ENCODE data around the gene ZDHHC14. TPM values are rescaled to one million over a fixed set of nuclear protein-coding genes. Genes with fewer than 3 reads are reported as not detected.
A peak's percentile ranks its signal among the peaks of the same experiment; 100 is the strongest.
"Not testable (repeated sequence)": the region's sequence is repeated elsewhere in the genome, so short reads cannot be mapped to it uniquely, and the experiment has no call there.

The ZDHHC14 gene
- total RNA-seq, 2 experiments from 2014 or later = 7.8 to 9.8 TPM

DNA sequence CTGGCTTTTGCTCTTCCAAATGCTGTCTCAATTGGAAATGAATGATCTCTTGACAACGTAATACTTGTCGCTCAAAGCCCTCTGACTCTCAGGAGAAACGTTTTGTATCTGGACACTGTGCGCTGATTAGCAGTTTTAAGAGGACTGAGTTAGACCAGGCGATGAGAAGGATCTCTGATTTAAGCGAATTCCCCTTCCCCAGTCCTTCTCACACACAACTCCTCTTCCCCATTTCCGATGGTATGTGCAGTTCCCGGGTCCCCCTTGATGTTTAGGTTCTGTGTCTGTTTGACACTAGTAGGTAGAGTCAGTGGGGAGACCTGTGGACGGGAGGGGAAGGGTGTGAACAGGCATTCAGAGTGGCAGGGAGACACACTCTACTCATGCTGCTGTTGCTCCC, 2.5 kb downstream of the ZDHHC14 start:
- no peak for DNase-seq
- Mint-ChIP-seq H3K27me3 (peaks cover 7% of the 10 kb centered on the region), H3K27ac (no peak overlapping the region), H3K4me3 (peak overlapping the region; percentile 85), H3K9me3 (no peaks in the 10 kb centered on the region), H3K36me3 (ENCODE audit: low read depth) (peaks cover 12% of the 10 kb centered on the region), H3K4me1 (peaks cover 35% of the 10 kb centered on the region)
- CTCF ChIA-PET = no interaction called here
- POLR2A ChIA-PET = no interaction called here

- DNase-seq, H3K27ac Mint-ChIP-seq, H3K4me3 Mint-ChIP-seq, H3K27me3 Mint-ChIP-seq, POLR2A ChIA-PET, H3K9me3 Mint-ChIP-seq: not testable (repeated sequence)
- Mint-ChIP-seq H3K36me3 (ENCODE audit: low read depth) (peaks cover 18% of the 10 kb centered on the region), H3K4me1 (peaks cover 27% of the 10 kb centered on the region)
- CTCF ChIA-PET = interaction anchor here (0.5 to 1.2 kb wide), 3 partner anchors 12 to 1077 kb away, joined by 3 to 6 read pairs (median 5); no protein-coding TSS in a partner anchor
Observed at GRCh38 chr6:157384962-157385361, 4.0 kb downstream of the ZDHHC14 start.

GRCh38 chr6:157385482-157385881, 4.5 kb downstream of the ZDHHC14 start:
- H3K27me3 Mint-ChIP-seq = peaks cover 7% of the 10 kb centered on the region
- peaks cover 10% of the 10 kb centered on the region for H3K9me3 Mint-ChIP-seq
- no peak overlapping the region for H3K4me3 Mint-ChIP-seq
- no peak for DNase-seq
- ChIA-PET POLR2A (no interaction called here), CTCF (interaction anchor here (0.5 to 1.2 kb wide), 3 partner anchors 13 to 1076 kb away, joined by 3 to 6 read pairs (median 5); no protein-coding TSS in a partner anchor)
- peaks cover 27% of the 10 kb centered on the region for H3K4me1 Mint-ChIP-seq
- peaks cover 23% of the 10 kb centered on the region for H3K36me3 Mint-ChIP-seq (ENCODE audit: low read depth)
- H3K27ac Mint-ChIP-seq = no peak overlapping the region

DNA sequence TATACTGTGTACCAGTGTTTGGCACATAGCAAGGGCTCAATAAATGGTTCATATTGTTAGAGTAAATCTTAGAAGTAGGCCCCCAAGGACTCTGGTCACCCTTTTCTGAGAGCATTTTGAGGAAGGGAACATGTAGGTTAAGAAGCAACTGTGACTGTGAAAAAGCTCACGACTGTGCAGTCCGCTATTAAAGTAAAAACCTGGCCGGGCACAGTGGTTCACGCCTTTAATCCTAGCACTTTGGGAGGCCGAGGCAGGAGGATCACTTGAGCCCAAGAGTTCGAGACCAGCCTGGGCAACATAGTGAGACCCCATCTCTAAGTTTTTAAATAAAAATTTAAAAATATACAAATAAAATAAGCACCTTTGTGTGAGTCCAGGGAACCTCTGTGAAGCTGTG, 5.0 kb downstream of the ZDHHC14 start:
- Mint-ChIP-seq H3K4me3 (no peak overlapping the region), H3K27me3 (peaks cover 7% of the 10 kb centered on the region), H3K9me3 (peaks cover 13% of the 10 kb centered on the region), H3K4me1 (peaks cover 27% of the 10 kb centered on the region), H3K27ac (no peak overlapping the region), H3K36me3 (ENCODE audit: low read depth) (peaks cover 29% of the 10 kb centered on the region)
- ChIA-PET CTCF (interaction anchor here (1.0 kb wide), 1 partner anchor 71 kb away, joined by 3 read pairs; no protein-coding TSS in a partner anchor), POLR2A (no interaction called here)
- DNase-seq = no peak

DNA sequence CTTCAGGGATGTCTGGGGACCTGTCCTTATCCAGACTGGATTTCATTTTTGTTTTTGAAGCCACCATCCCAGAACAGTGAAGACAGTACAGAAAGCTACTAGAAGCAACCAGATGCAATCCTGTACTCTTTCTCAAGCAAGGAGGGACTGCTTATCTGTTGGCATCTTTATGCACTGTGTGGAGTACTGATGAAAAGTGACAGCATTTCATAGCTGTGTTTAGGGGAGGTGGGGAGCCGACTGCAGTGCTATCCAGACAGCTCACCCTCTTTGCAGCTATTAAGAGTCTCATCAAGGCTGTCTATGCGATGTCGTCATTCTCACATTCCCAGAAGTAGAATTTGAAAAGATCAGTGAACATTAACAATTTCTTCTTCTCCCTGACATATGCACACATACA, 5.5 kb downstream of the ZDHHC14 start:
- CTCF ChIA-PET = interaction anchor here (0.5 to 1.0 kb wide), 2 partner anchors 66 to 70 kb away, joined by 3 read pairs; no protein-coding TSS in a partner anchor
- peaks cover 7% of the 10 kb centered on the region for H3K27me3 Mint-ChIP-seq
- POLR2A ChIA-PET = no interaction called here
- no peak overlapping the region for H3K4me3 Mint-ChIP-seq
- H3K36me3 Mint-ChIP-seq (ENCODE audit: low read depth) = peaks cover 33% of the 10 kb centered on the region
- H3K9me3 Mint-ChIP-seq = peaks cover 15% of the 10 kb centered on the region
- H3K4me1 Mint-ChIP-seq = peaks cover 27% of the 10 kb centered on the region
- no peak overlapping the region for H3K27ac Mint-ChIP-seq
- no peak for DNase-seq

DNA sequence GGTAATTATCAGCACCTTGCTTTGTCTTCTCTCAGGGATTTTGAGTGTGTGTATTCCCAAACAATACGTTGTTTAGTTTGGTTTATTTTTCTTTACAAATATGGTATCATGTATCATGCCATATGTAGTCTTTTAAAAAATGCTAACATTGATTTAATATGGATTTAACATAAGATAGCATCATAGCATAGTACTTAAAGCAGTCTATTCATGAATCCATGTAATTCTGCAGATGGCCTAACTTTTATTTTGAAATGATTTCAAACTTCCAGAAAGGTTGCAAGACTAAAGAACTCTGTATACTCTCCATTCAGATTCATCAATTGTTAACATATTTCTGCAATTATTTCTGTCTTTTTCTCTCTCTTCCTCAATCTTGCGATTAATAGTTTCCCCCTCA, 7.9 kb downstream of the ZDHHC14 start:
- Mint-ChIP-seq H3K9me3 (peaks cover 20% of the 10 kb centered on the region), H3K4me3 (no peak overlapping the region), H3K36me3 (ENCODE audit: low read depth) (peaks cover 39% of the 10 kb centered on the region), H3K4me1 (peaks cover 19% of the 10 kb centered on the region), H3K27me3 (no peaks in the 10 kb centered on the region), H3K27ac (no peak overlapping the region)
- ChIA-PET POLR2A (no interaction called here), CTCF (no interaction called here)
- no peak for DNase-seq

DNA sequence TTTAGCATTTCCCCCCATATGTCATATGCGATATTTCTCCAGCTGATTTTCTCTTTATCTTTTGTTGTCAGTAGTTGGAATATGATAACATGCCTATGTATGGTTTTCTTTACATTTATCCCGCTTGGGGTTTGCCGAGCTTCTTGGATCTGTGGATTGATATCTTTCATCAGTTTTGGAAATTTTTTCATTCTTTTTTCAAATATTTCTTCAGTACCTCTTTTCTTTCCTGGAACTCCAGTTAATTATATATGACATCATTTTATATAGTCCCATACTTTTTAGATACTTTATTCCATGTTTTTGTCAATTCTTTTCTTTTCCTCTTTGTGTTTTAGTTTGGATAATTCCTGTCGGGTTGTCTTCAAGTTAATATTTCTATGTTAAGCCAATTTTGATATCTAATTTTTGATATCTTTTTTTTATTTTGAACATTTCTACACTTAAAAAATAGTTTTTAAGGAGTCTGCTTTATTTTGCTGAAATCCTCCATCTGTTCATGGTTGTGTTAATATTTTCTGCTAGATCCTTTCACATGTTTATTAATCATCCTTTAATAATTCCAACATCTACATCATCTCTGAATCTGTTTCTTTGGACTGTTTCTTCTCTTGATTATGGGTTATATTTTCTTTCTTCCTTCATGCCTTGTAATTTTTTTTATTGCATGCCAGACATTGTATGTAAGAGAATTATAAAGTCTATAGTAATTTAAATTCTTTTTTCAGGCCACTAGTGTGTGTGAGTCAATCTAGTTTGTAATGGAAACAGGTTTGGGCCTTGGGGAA, 9.5 kb downstream of the ZDHHC14 start:
- no peak for DNase-seq
- ChIA-PET CTCF (no interaction called here), POLR2A (no interaction called here)
- Mint-ChIP-seq H3K27me3 (no peaks in the 10 kb centered on the region), H3K36me3 (ENCODE audit: low read depth) (peaks cover 37% of the 10 kb centered on the region), H3K27ac (no peak overlapping the region), H3K4me3 (no peak overlapping the region), H3K9me3 (peaks cover 20% of the 10 kb centered on the region), H3K4me1 (peaks cover 10% of the 10 kb centered on the region)

- Mint-ChIP-seq H3K4me3 (no peak overlapping the region), H3K9me3 (peaks cover 20% of the 10 kb centered on the region), H3K36me3 (ENCODE audit: low read depth) (peaks cover 35% of the 10 kb centered on the region), H3K4me1 (peaks cover 7% of the 10 kb centered on the region), H3K27me3 (no peaks in the 10 kb centered on the region), H3K27ac (no peak overlapping the region)
- no peak for DNase-seq
- POLR2A ChIA-PET = no interaction called here
- CTCF ChIA-PET = no interaction called here
Observed at GRCh38 chr6:157392927-157393668, 12.1 kb downstream of the ZDHHC14 start.

DNA sequence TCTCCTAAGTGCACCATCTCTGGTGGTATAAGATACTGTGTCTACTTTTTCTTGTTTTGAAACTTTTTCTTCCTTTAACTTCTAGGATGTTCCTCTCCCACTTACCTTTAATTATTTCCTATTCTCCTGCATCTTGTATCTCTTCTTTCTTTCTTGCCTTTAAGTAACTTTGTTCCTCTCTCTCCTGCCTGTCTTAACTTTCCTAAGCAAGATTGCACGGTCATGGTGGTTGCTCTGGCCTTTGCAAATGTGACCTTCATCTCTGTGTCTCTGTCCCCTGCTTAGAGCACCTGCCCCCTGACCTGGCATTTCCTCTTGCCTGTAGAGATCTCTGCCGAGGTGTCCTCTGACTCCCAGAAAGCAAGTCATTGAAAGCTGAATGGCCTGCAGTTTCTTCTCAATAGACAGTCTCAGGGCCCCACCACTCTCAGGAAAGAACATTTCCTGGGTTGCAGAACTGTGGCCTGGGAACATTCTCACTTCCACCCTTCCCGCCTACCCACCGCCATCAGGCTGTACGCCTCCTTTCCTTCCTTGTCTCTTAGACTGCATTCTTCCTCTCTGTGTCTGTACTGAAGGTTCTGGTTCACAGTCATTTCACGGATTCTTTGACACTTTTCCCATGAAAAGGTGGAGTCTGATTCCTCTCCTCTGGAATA, 12.8 kb downstream of the ZDHHC14 start:
- POLR2A ChIA-PET = no interaction called here
- Mint-ChIP-seq H3K27ac (no peak overlapping the region), H3K4me3 (no peak overlapping the region), H3K36me3 (ENCODE audit: low read depth) (peaks cover 33% of the 10 kb centered on the region), H3K9me3 (peaks cover 20% of the 10 kb centered on the region), H3K27me3 (no peaks in the 10 kb centered on the region), H3K4me1 (peaks cover 7% of the 10 kb centered on the region)
- CTCF ChIA-PET = no interaction called here
- no peak for DNase-seq

DNA sequence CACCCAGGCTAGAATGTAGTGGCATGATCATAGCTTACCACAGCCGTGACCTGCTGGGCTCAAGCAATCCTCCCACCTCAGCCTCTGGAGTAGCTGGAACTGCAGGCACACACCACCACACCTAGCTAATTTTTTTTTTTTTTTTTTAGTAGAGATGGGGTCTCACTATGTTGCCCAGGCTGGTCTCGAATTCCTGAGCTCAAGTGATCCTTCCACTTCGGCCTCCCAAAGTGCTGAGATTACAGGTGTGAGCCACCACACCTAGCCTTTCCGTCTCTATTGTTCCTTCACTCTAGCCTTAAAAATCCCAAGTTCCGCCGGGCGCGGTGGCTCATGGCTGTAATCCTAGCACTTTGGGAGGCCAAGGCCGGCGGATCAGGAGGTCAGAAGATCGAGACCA, 14.2 kb downstream of the ZDHHC14 start:
- Mint-ChIP-seq H3K36me3 (ENCODE audit: low read depth) (peaks cover 25% of the 10 kb centered on the region), H3K9me3 (peaks cover 14% of the 10 kb centered on the region)
- H3K4me1 Mint-ChIP-seq, CTCF ChIA-PET, H3K27me3 Mint-ChIP-seq, H3K4me3 Mint-ChIP-seq, DNase-seq, POLR2A ChIA-PET, H3K27ac Mint-ChIP-seq: not testable (repeated sequence)

DNA sequence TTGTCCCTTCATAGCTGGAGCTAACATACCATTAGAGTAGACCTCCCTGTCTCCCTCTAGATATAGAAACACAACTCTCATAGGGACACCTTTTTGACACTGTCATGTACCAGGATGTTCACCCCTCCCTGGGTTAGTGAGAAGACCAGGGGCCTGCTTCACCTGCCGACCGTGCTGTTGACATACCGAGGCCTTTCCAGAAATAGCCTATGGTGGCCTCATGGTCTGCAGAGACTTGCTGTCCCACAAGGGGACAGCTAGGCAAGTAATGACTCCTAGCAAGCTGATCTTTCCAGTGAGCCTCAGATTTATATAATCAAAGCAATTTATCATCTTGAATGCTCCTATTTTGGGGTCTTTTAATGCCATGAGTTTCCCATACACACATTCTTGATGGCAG, 15.0 kb downstream of the ZDHHC14 start:
- peaks cover 8% of the 10 kb centered on the region for H3K9me3 Mint-ChIP-seq
- CTCF ChIA-PET = interaction anchor here (0.7 kb wide), 1 partner anchor 453 kb away, joined by 3 read pairs; no protein-coding TSS in a partner anchor
- H3K36me3 Mint-ChIP-seq (ENCODE audit: low read depth) = peaks cover 16% of the 10 kb centered on the region
- H3K27ac Mint-ChIP-seq = no peak overlapping the region
- H3K27me3 Mint-ChIP-seq = no peaks in the 10 kb centered on the region
- no peak for DNase-seq
- H3K4me3 Mint-ChIP-seq = no peak overlapping the region
- POLR2A ChIA-PET = no interaction called here
- H3K4me1 Mint-ChIP-seq = peaks cover 7% of the 10 kb centered on the region

DNA sequence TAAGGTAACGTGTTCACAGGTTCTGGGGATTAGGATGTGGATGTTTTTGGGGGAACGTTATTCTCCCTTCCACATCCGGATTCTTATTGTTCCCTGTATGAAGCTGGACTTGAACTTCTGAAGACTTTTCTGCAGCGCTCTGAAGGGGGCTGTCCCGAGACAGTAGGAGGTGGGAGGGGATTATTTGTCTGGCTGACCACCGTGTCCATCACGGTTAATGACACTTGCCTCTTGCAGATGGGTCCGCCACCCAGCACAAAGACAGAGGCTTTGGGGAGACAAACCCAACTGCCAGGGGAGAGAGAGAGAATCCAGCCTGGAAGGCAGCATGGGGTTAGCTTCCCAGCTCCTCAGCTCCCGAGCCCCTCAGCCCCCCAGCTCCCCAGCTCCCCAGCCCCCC, 16.7 kb downstream of the ZDHHC14 start:
- Mint-ChIP-seq H3K27ac (no peak overlapping the region), H3K9me3 (no peaks in the 10 kb centered on the region), H3K4me3 (no peak overlapping the region), H3K36me3 (ENCODE audit: low read depth) (peaks cover 8% of the 10 kb centered on the region), H3K27me3 (no peaks in the 10 kb centered on the region), H3K4me1 (peaks cover 7% of the 10 kb centered on the region)
- ChIA-PET POLR2A (no interaction called here), CTCF (interaction anchor here (0.6 to 1.7 kb wide), 2 partner anchors 16 to 436 kb away, joined by 3 to 4 read pairs; no protein-coding TSS in a partner anchor)
- no peak for DNase-seq

DNA sequence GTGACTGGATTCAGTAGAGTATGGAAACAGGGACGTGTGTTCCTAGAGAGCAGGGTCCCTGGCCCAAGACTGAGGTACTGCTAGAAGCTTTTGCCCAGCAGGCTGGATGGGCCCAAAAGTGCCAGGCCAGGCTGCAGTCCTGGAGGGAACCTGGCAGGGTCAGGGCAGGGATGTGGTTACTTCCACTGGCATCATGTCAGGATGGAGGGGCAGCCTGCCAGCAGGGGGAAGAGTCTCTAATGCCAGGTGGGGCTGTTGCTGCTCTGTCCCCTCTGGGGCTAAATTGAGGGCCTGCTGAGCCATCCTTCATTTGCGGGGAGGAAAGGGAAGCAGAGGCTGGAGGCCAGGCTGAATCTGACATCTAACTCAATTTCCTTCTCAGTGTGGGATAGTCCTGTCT, 17.2 kb downstream of the ZDHHC14 start:
- H3K4me3 Mint-ChIP-seq = no peak overlapping the region
- H3K4me1 Mint-ChIP-seq = peaks cover 7% of the 10 kb centered on the region
- no peaks in the 10 kb centered on the region for H3K27me3 Mint-ChIP-seq
- no peak for DNase-seq
- H3K36me3 Mint-ChIP-seq (ENCODE audit: low read depth) = peaks cover 8% of the 10 kb centered on the region
- no peaks in the 10 kb centered on the region for H3K9me3 Mint-ChIP-seq
- H3K27ac Mint-ChIP-seq = no peak overlapping the region
- CTCF ChIA-PET = interaction anchor here (1.7 kb wide), 1 partner anchor 15 kb away, joined by 4 read pairs; no protein-coding TSS in a partner anchor
- POLR2A ChIA-PET = no interaction called here

Measured in activated CD4-positive, alpha-beta T cell treated with anti-CD3 and anti-CD28 coated beads, Interleukin-2, amount 10 ng/mL, durations not matched to agents 7 days and 5 days (primary cell).